H9 (cell line): ENCODE results near the gene ARPC2. TPM values are rescaled to one million over a fixed set of nuclear protein-coding genes. Genes with fewer than 3 reads are reported as not detected.

Experiments used
- DNase-seq: peaks from one replicate; pipeline ENCODE4 v3.0.0-alpha.2; 2017
- H2AFZ ChIP-seq: one replicate; pipeline ENCODE4 v1.6.1; 2013; ENCODE audit warnings: mild to moderate bottlenecking, low read length, control low read depth, moderate library complexity
- H2AK5ac ChIP-seq: 2 replicates; pipeline ENCODE4 v1.6.1; 2013; ENCODE audit warnings: low read length, control low read depth, mixed read lengths; ENCODE audit not compliant: insufficient read length
- H2BK120ac ChIP-seq: one replicate; pipeline ENCODE4 v1.6.1; 2013; ENCODE audit warnings: low read depth, mild to moderate bottlenecking, low read length, control low read depth, inconsistent platforms; ENCODE audit not compliant: poor library complexity, severe bottlenecking
- H2BK12ac ChIP-seq: 2 replicates; pipeline ENCODE4 v1.6.1; 2013; ENCODE audit warnings: low read length, control low read depth, mixed read lengths, low read depth; ENCODE audit not compliant: insufficient read length
- H2BK15ac ChIP-seq: 2 replicates; pipeline ENCODE4 v1.6.1; 2013; ENCODE audit warnings: low read depth, low read length, control low read depth
- H2BK20ac ChIP-seq: one replicate; pipeline ENCODE4 v1.6.1; 2013; ENCODE audit warnings: low read depth, mild to moderate bottlenecking, low read length, control low read depth, inconsistent platforms; ENCODE audit not compliant: poor library complexity, severe bottlenecking
- H2BK5ac ChIP-seq: 2 replicates; pipeline ENCODE4 v1.6.1; 2013; ENCODE audit warnings: low read length, control low read depth, mixed read lengths; ENCODE audit not compliant: insufficient read length
- H3K14ac ChIP-seq: 2 replicates; pipeline ENCODE4 v1.6.1; 2013; ENCODE audit warnings: low read length, control low read depth; ENCODE audit not compliant: insufficient read depth
- H3K18ac ChIP-seq: 2 replicates; pipeline ENCODE4 v1.6.1; 2013; ENCODE audit warnings: low read depth, mild to moderate bottlenecking, mixed read lengths, low read length, control low read depth; ENCODE audit not compliant: insufficient read length
- H3K23ac ChIP-seq: 2 replicates; pipeline ENCODE4 v1.6.1; 2013; ENCODE audit warnings: low read length, control low read depth, mixed read lengths, low read depth; ENCODE audit not compliant: insufficient read length
- H3K23me2 ChIP-seq: 2 replicates; pipeline ENCODE4 v1.6.1; 2013; ENCODE audit warnings: low read depth, mild to moderate bottlenecking, mixed read lengths, low read length, control low read depth; ENCODE audit not compliant: insufficient read length, poor library complexity, severe bottlenecking
- H3K27ac ChIP-seq: 2 replicates; pipeline ENCODE4 v1.5.1; 2013; ENCODE audit warnings: low read length, control low read depth, mixed read lengths, low read depth; ENCODE audit not compliant: insufficient read length
- H3K27me3 ChIP-seq: 2 replicates; pipeline ENCODE4 v1.6.1; 2013; ENCODE audit warnings: low read length, control low read depth, inconsistent platforms; ENCODE audit not compliant: insufficient read depth
- H3K4ac ChIP-seq: 2 replicates; pipeline ENCODE4 v1.6.1; 2013; ENCODE audit warnings: low read depth, mild to moderate bottlenecking, control low read depth, inconsistent platforms, low read length, moderate library complexity
- H3K4me1 ChIP-seq: 2 replicates; pipeline ENCODE4 v1.6.1; 2013; ENCODE audit warnings: low read length, control low read depth, inconsistent platforms; ENCODE audit not compliant: insufficient read depth
- H3K4me2 ChIP-seq: 2 replicates; pipeline ENCODE4 v1.6.1; 2013; ENCODE audit warnings: low read length, control low read depth, mixed read lengths; ENCODE audit not compliant: insufficient read length, insufficient read depth
- H3K56ac ChIP-seq: 2 replicates; pipeline ENCODE4 v1.6.1; 2013; ENCODE audit warnings: low read depth, mild to moderate bottlenecking, mixed read lengths, low read length, control low read depth; ENCODE audit not compliant: insufficient read length
- H3K79me1 ChIP-seq: 2 replicates; pipeline ENCODE4 v1.6.1; 2013; ENCODE audit warnings: low read depth, mild to moderate bottlenecking, moderate library complexity, low read length, control low read depth, inconsistent platforms; ENCODE audit not compliant: insufficient read depth, poor library complexity, severe bottlenecking
- H3K79me2 ChIP-seq: 2 replicates; pipeline ENCODE4 v1.6.1; 2013; ENCODE audit warnings: low read length, control low read depth, inconsistent platforms; ENCODE audit not compliant: insufficient read depth
- H3K9ac ChIP-seq: 2 replicates; pipeline ENCODE4 v1.6.1; 2013; ENCODE audit warnings: low read length, control low read depth, mixed read lengths; ENCODE audit not compliant: insufficient read length; ENCODE audit errors: extremely low read depth
- H3K9me3 ChIP-seq: one replicate; pipeline ENCODE4 v1.6.1; 2013; ENCODE audit warnings: low read depth, low read length, inconsistent platforms; ENCODE audit not compliant: control insufficient read depth
- H3T11ph ChIP-seq: one replicate; pipeline ENCODE4 v1.6.1; 2013; ENCODE audit warnings: mild to moderate bottlenecking, low read length, control low read depth, inconsistent platforms
- H4K20me1 ChIP-seq: one replicate; pipeline ENCODE4 v1.6.1; 2013; ENCODE audit not compliant: control insufficient read depth, insufficient read length, insufficient read depth
- H4K5ac ChIP-seq: 2 replicates; pipeline ENCODE4 v1.6.1; 2013; ENCODE audit warnings: low read depth, mild to moderate bottlenecking, mixed read lengths, low read length, control low read depth; ENCODE audit not compliant: insufficient read length
- H4K8ac ChIP-seq: replicated peaks from 2 replicates; pipeline ENCODE4 v1.6.1; 2013; ENCODE audit warnings: low read length, control low read depth, mixed read lengths, low read depth; ENCODE audit not compliant: insufficient read length
- H4K91ac ChIP-seq: 2 replicates; pipeline ENCODE4 v1.6.1; 2013; ENCODE audit warnings: low read depth, mild to moderate bottlenecking, moderate library complexity, mixed read lengths, low read length, control low read depth; ENCODE audit not compliant: insufficient read length
- H3K27ac Mint-ChIP-seq, 3 experiments: 2 replicates in 2 of 3; 3 replicates in 1 of 3; pipeline ENCODE4 v1.8.0; 2020 to 2021; ENCODE audit warnings: mixed read lengths in 3 of 3, mild to moderate bottlenecking in 1 of 3, moderate library complexity in 1 of 3
- H3K27me3 Mint-ChIP-seq: 2 replicates; pipeline ENCODE4 v1.8.0; 2021; ENCODE audit warnings: low read depth, mild to moderate bottlenecking, moderate library complexity, mixed read lengths
- H3K36me3 Mint-ChIP-seq, 3 experiments: 2 replicates in 2 of 3; 3 replicates in 1 of 3; pipeline ENCODE4 v1.8.0; 2020 to 2021; ENCODE audit warnings: low read depth in 3 of 3, mixed read lengths in 3 of 3; ENCODE audit not compliant: insufficient read depth in 1 of 3
- H3K4me1 Mint-ChIP-seq, 2 experiments: 2 replicates each; pipeline ENCODE4 v1.8.0; 2020; ENCODE audit warnings: mixed read lengths in 2 of 2
- H3K4me3 Mint-ChIP-seq, 2 experiments: 2 replicates in 1 of 2; 3 replicates in 1 of 2; pipeline ENCODE4 v1.8.0; 2020 to 2021; ENCODE audit warnings: mild to moderate bottlenecking in 2 of 2, mixed read lengths in 2 of 2, moderate library complexity in 1 of 2
- H3K9me3 Mint-ChIP-seq, 2 experiments: 2 replicates in 1 of 2; 3 replicates in 1 of 2; pipeline ENCODE4 v1.8.0; 2020; ENCODE audit warnings: mild to moderate bottlenecking in 2 of 2, mixed read lengths in 2 of 2, moderate library complexity in 1 of 2
- CTCF ChIP-seq: fragments of 200-600 bp; sonication (generic); conservative IDR thresholded peaks from 3 replicates; pipeline ENCODE4 v1.8.0; 2021; ENCODE audit warnings: antibody characterized with exemption, mild to moderate bottlenecking
- WGBS: extraction: QIAGEN DNeasy Blood & Tissue Kit; methylation state at CpG from one replicate; pipeline ENCODE4 v1.1.7; 2013; ENCODE audit warnings: missing lambda C conversion rate, low lambda C conversion rate, mixed read lengths; ENCODE audit not compliant: insufficient read length; ENCODE audit errors: extremely low coverage; 5-methylcytosine and 5-hydroxymethylcytosine counted together
- total RNA-seq: library from RNA; stranded (reverse); gene quantifications from 2 replicates; pipeline ENCODE4 v1.2.1, GENCODE V29; 2021

Gene ARPC2
- total RNA-seq, 1 experiment from 2014 or later: 197 TPM

- peaks cover 1% of the 10 kb centered on the region for H3K27me3 Mint-ChIP-seq
- H3K4me1 Mint-ChIP-seq: peaks cover 44 to 50% of the 10 kb centered on the region in 2 experiments
- no peaks in the 10 kb centered on the region for H3K9me3 ChIP-seq
Observed at GRCh38 chr2:218293715-218294429, 76.9 kb downstream of the ARPC2 start.

More at GRCh38 chr2:218293715-218294429, 76.9 kb downstream of the ARPC2 start:
- H3K14ac ChIP-seq: no peak overlapping the region
- H3K56ac ChIP-seq: no peak overlapping the region
- Mint-ChIP-seq H3K27ac (no peak overlapping the region), H3K9me3 (no peaks in the 10 kb centered on the region), H3K4me3 (no peak overlapping the region; a peak in 1 of 5 replicates), H3K36me3 (no peaks in the 10 kb centered on the region)
- no peak overlapping the region for H2AFZ ChIP-seq
- no peak overlapping the region for H2BK20ac ChIP-seq
- WGBS: no CpG with 5 or more reads among the region's 5 CpGs
- no peak overlapping the region for H4K5ac ChIP-seq
- no peak overlapping the region for H2BK12ac ChIP-seq
- peaks cover 7% of the 10 kb centered on the region for H3K23me2 ChIP-seq
- no peak overlapping the region for H3K18ac ChIP-seq
- H3K4me2 ChIP-seq: no peak overlapping the region
- H3K27me3 ChIP-seq: no peaks in the 10 kb centered on the region
- no peak overlapping the region for H3K9ac ChIP-seq
- H3T11ph ChIP-seq: no peak overlapping the region
- H3K23ac ChIP-seq: no peak overlapping the region
- H2BK15ac ChIP-seq: no peak overlapping the region
- 0 out of 2 replicates have a peak, but pooled peaks cover 2% of the 10 kb centered on the region for H3K4me1 ChIP-seq
- H2AK5ac ChIP-seq: no peak overlapping the region
- no peak overlapping the region for H2BK120ac ChIP-seq
- H4K8ac ChIP-seq: no peak overlapping the region
- no peak for DNase-seq
- no peak overlapping the region for H4K91ac ChIP-seq
- no peak overlapping the region for H3K4ac ChIP-seq
- H3K79me2 ChIP-seq: no peaks in the 10 kb centered on the region
- H2BK5ac ChIP-seq: no peak overlapping the region
- H3K27ac ChIP-seq: no peak overlapping the region
- TF ChIP-seq CTCF: no peak
- no peaks in the 10 kb centered on the region for H3K79me1 ChIP-seq
- no peaks in the 10 kb centered on the region for H4K20me1 ChIP-seq
